Caco-2 (cell line): ENCODE results near the gene FRYL. TPM values are rescaled to one million over a fixed set of nuclear protein-coding genes. Genes with fewer than 3 reads are reported as not detected.

Experiments
- BruUV-seq: library from RNA; stranded (reverse); fragments of 400-500 nt; replicated peaks from 2 replicates; lab custom pipeline; 2021; lab: Mats Ljungman, UMichigan
- CTCF ChIA-PET: fragments of 300-600 bp; sonication (Branson Sonifier 250); formaldehyde crosslinking; loops from one replicate; lab custom pipeline; 2022; ENCODE audit warnings: antibody characterized with exemption; lab: Charles Lee
- POLR2A ChIA-PET: fragments of 300-600 bp; sonication (Branson Sonifier 250); formaldehyde crosslinking; loops from one replicate; lab custom pipeline; 2022; ENCODE audit warnings: antibody characterized with exemption; lab: Charles Lee
- DNase-seq, 2 experiments: peaks; one replicate each; pipeline versions ENCODE4 v3.0.0 to v3.0.0-alpha.2; 2020 to 2022
- H3K27me3 ChIP-seq: replicated peaks from 2 replicates; pipeline ENCODE4 v1.6.0; 2011; ENCODE audit warnings: low read length; ENCODE audit not compliant: control insufficient read depth, insufficient read depth
- H3K36me3 ChIP-seq: 2 replicates; pipeline ENCODE4 v1.5.1; 2011; ENCODE audit warnings: low read length; ENCODE audit not compliant: control insufficient read depth, insufficient read depth
- H3K4me1 ChIP-seq: fragments of 250-450 bp; sonication (Bioruptor Pico); 2 replicates; pipeline ENCODE4 v1.5.1; 2020; ENCODE audit warnings: mild to moderate bottlenecking
- H3K4me3 ChIP-seq: 2 replicates; pipeline ENCODE4 v1.5.1; 2011; ENCODE audit warnings: low read depth, mild to moderate bottlenecking, control low read depth, low read length
- H3K9me3 ChIP-seq: fragments of 250-450 bp; sonication (Bioruptor Pico); 2 replicates; pipeline ENCODE4 v1.5.1; 2020; ENCODE audit warnings: mild to moderate bottlenecking, moderate library complexity
- H3K27ac Mint-ChIP-seq: one replicate; pipeline ENCODE4 v1.8.0; 2022; ENCODE audit warnings: mixed read lengths; ENCODE audit not compliant: unreplicated experiment
- H3K27me3 Mint-ChIP-seq: one replicate; pipeline ENCODE4 v1.8.0; 2022; ENCODE audit warnings: mixed read lengths; ENCODE audit not compliant: insufficient read depth, unreplicated experiment
- H3K36me3 Mint-ChIP-seq: one replicate; pipeline ENCODE4 v1.8.0; 2022; ENCODE audit warnings: mild to moderate bottlenecking, mixed read lengths; ENCODE audit not compliant: insufficient read depth, unreplicated experiment
- H3K4me1 Mint-ChIP-seq: one replicate; pipeline ENCODE4 v1.8.0; 2022; ENCODE audit warnings: low read depth, mixed read lengths; ENCODE audit not compliant: unreplicated experiment
- H3K4me3 Mint-ChIP-seq: one replicate; pipeline ENCODE4 v1.8.0; 2022; ENCODE audit warnings: mild to moderate bottlenecking, moderate library complexity, mixed read lengths; ENCODE audit not compliant: unreplicated experiment
- H3K9me3 Mint-ChIP-seq: one replicate; pipeline ENCODE4 v1.8.0; 2022; ENCODE audit warnings: mixed read lengths; ENCODE audit not compliant: unreplicated experiment
- CTCF ChIP-seq, 2 experiments: fragments of 200-600 bp in 1 of 2; IDR thresholded peaks; 1 replicate in 1 of 2; 2 replicates in 1 of 2; pipeline versions ENCODE4 v1.5.1 to v1.8.0; 2011 to 2022; ENCODE audit warnings: antibody characterized with exemption in 1 of 2, control low read depth in 1 of 2, inconsistent platforms in 1 of 2, low read depth in 1 of 2, low read length in 1 of 2, mild to moderate bottlenecking in 1 of 2, moderate library complexity in 1 of 2; ENCODE audit not compliant: insufficient read depth in 1 of 2, severe bottlenecking in 1 of 2, unreplicated experiment in 1 of 2
- intact Hi-C: fragments of 100-400 bp; cut with micrococcal nuclease; formaldehyde crosslinking; loops from one replicate; pipeline ENCODE4 v1.10.0; 2022; ENCODE audit not compliant: unreplicated experiment
- total RNA-seq: library from RNA; stranded (reverse); gene quantifications from 2 replicates; pipeline ENCODE4 v1.2.3, GENCODE V29; 2022

FRYL gene
- total RNA-seq, 1 experiment from 2014 or later = 27.4 TPM

- Mint-ChIP-seq H3K27me3 (no peaks in the 10 kb centered on the region), H3K9me3 (no peaks in the 10 kb centered on the region), H3K36me3 (peaks cover 6% of the 10 kb centered on the region), H3K4me1 (no peaks in the 10 kb centered on the region), H3K4me3 (no peak overlapping the region), H3K27ac (no peak overlapping the region)
- H3K4me1 ChIP-seq = no peaks in the 10 kb centered on the region
- no peak overlapping the region for H3K4me3 ChIP-seq
- no TSS peak for BruUV-seq
- peaks cover 1% of the 10 kb centered on the region for H3K36me3 ChIP-seq
- DNase-seq = no peak
- H3K9me3 ChIP-seq = no peaks in the 10 kb centered on the region
- intact Hi-C loops = no loop called here
- no peak for TF ChIP-seq CTCF (IDR thresholded peaks at IDR 0.05; ENCODE audit: insufficient read depth in 1 of 2, low read depth in 1 of 2, low read length in 1 of 2, severe bottlenecking in 1 of 2, unreplicated experiment in 1 of 2)
- H3K27me3 ChIP-seq = no peaks in the 10 kb centered on the region
- ChIA-PET POLR2A (no interaction called here), CTCF (no interaction called here)
Measured at GRCh38 chr4:48564151-48564550, 215.9 kb downstream of the FRYL start.

GRCh38 chr4:48558819-48559218 is 221.3 kb downstream of the FRYL start:
- Mint-ChIP-seq H3K9me3 (no peaks in the 10 kb centered on the region), H3K4me3 (no peak overlapping the region), H3K27ac (no peak overlapping the region), H3K36me3 (peaks cover 30% of the 10 kb centered on the region), H3K4me1 (no peaks in the 10 kb centered on the region), H3K27me3 (no peaks in the 10 kb centered on the region)
- ChIA-PET CTCF (no interaction called here), POLR2A (no interaction called here)
- BruUV-seq = no TSS peak
- TF ChIP-seq CTCF (IDR thresholded peaks at IDR 0.05; ENCODE audit: insufficient read depth in 1 of 2, low read depth in 1 of 2, low read length in 1 of 2, severe bottlenecking in 1 of 2, unreplicated experiment in 1 of 2) = no peak
- H3K4me1 ChIP-seq = no peaks in the 10 kb centered on the region
- H3K27me3 ChIP-seq = no peaks in the 10 kb centered on the region
- intact Hi-C loops = no loop called here
- no peaks in the 10 kb centered on the region for H3K9me3 ChIP-seq
- H3K36me3 ChIP-seq = no peaks in the 10 kb centered on the region; the same call in 1 of the 2 replicates
- no peak for DNase-seq
- H3K4me3 ChIP-seq = no peak overlapping the region

- no peaks in the 10 kb centered on the region for H3K9me3 ChIP-seq
- Mint-ChIP-seq H3K9me3 (no peaks in the 10 kb centered on the region), H3K36me3 (peaks cover 30% of the 10 kb centered on the region), H3K27ac (no peak overlapping the region), H3K27me3 (no peaks in the 10 kb centered on the region), H3K4me1 (no peaks in the 10 kb centered on the region), H3K4me3 (no peak overlapping the region)
- H3K36me3 ChIP-seq = no peaks in the 10 kb centered on the region; the same call in 1 of the 2 replicates
- no peak for TF ChIP-seq CTCF (IDR thresholded peaks at IDR 0.05; ENCODE audit: insufficient read depth in 1 of 2, low read depth in 1 of 2, low read length in 1 of 2, severe bottlenecking in 1 of 2, unreplicated experiment in 1 of 2)
- ChIA-PET CTCF (interaction anchor here (1.1 kb wide), 1 partner anchor 20 kb away, joined by 4 read pairs; no protein-coding TSS in a partner anchor), POLR2A (no interaction called here)
- DNase-seq = no peak
- no peak overlapping the region for H3K4me3 ChIP-seq
- intact Hi-C loops = no loop called here
- H3K4me1 ChIP-seq = no peaks in the 10 kb centered on the region
- no peaks in the 10 kb centered on the region for H3K27me3 ChIP-seq
- no TSS peak for BruUV-seq
Measured at GRCh38 chr4:48558026-48558425, 222.1 kb downstream of the FRYL start.
